Neutrophil (primary cell): ENCODE measurements around the gene CEP131.

ENCODE experiments used
- H3K27ac ChIP-seq: fragments of 200-600 bp; sonication (generic); 2 replicates; pipeline ENCODE4 v1.5.1; 2016; ENCODE audit warnings: mild to moderate bottlenecking, moderate library complexity
- H3K27me3 ChIP-seq: fragments of 200-600 bp; sonication (generic); 2 replicates; pipeline ENCODE4 v1.6.0; 2016; ENCODE audit warnings: mild to moderate bottlenecking
- H3K36me3 ChIP-seq: fragments of 200-600 bp; sonication (generic); 2 replicates; pipeline ENCODE4 v1.5.1; 2017
- H3K4me1 ChIP-seq, 2 experiments: fragments of 200-600 bp in 1 of 2; sonication (generic) in 1 of 2; 1 replicate in 1 of 2; 2 replicates in 1 of 2; pipeline versions ENCODE4 v1.5.1 to v1.6.1; 2013 to 2016; ENCODE audit warnings: low read depth in 1 of 2, low read length in 1 of 2, mild to moderate bottlenecking in 1 of 2, moderate library complexity in 1 of 2; ENCODE audit not compliant: control insufficient read depth in 1 of 2, insufficient read depth in 1 of 2
- H3K4me3 ChIP-seq, 2 experiments: fragments of 200-600 bp in 1 of 2; sonication (generic) in 1 of 2; 1 replicate in 1 of 2; 2 replicates in 1 of 2; pipeline ENCODE4 v1.5.1; 2013 to 2016; ENCODE audit warnings: low read depth in 1 of 2, low read length in 1 of 2, mild to moderate bottlenecking in 1 of 2, moderate library complexity in 1 of 2
- H3K9me3 ChIP-seq: fragments of 200-600 bp; sonication (generic); 2 replicates; pipeline ENCODE4 v1.5.1; 2016
- CTCF ChIP-seq: fragments of 200-600 bp; sonication (generic); IDR thresholded peaks from 2 replicates; pipeline ENCODE4 v1.5.1; 2016; ENCODE audit warnings: antibody characterized with exemption

The CEP131 gene

GRCh38 chr17:81186203-81186602 is 36.6 kb downstream of the CEP131 start:
- peaks cover 10 to 11% of the 10 kb centered on the region in 2 experiments for H3K4me1 ChIP-seq
- no peak for TF ChIP-seq CTCF

DNA sequence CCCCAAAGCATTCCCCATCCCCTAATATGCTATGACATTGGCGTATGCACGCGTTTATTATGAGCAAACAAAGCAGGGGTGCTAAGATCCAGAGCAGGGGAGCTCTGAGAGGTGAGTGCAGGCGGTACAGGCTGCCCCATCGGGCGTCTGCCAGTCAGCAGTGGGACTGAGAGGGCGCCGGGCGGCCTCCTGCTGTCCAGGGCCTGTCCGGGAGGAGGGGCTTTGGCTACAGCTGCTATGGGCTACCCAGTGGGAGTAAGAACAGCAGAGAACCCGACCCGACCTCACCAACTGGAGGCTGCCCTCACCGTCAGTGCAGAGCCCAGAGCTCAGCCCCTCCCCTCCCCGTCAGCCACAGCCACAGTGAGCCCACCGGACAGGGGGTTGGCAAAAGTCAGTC is 38.2 kb downstream of the CEP131 start:
- Histone ChIP-seq H3K9me3 (no peaks in the 10 kb centered on the region), H3K27me3 (peaks cover 20% of the 10 kb centered on the region)

More at GRCh38 chr17:81186203-81186602, 36.6 kb downstream of the CEP131 start:
- Histone ChIP-seq H3K27ac (no peak overlapping the region), H3K36me3 (peaks cover 4% of the 10 kb centered on the region), H3K27me3 (peaks cover 20% of the 10 kb centered on the region), H3K4me3 (no peak overlapping the region), H3K9me3 (no peaks in the 10 kb centered on the region)

DNA sequence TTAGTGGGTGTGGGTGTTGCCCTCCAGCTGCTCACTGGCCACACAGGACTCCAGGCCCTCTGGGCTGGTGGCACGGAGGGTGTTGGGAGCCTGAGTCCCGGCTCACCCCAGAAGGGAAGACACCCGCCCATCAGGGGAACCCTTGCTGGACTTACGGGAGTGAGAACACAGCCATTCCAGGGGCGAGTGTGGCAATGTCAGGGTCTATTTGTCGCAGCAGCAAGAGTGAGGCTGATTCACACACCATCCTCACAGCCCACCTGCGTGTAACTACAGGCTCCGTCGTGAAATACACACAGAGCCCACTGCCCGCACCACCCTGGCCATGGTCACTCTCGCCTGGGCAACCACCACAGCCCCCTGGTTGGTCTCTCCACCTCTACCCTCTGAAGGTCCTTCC is 39.0 kb downstream of the CEP131 start:
- Histone ChIP-seq H3K27ac (no peak overlapping the region), H3K27me3 (peaks cover 20% of the 10 kb centered on the region), H3K9me3 (no peaks in the 10 kb centered on the region), H3K4me3 (no peak overlapping the region), H3K4me1 (peaks cover 10 to 11% of the 10 kb centered on the region in 2 experiments), H3K36me3 (no peaks in the 10 kb centered on the region)
- no peak for TF ChIP-seq CTCF

More for the DNA sequence above, 38.2 kb downstream of the CEP131 start:
- H3K27ac ChIP-seq = no peak overlapping the region
- TF ChIP-seq CTCF = no peak
- no peak overlapping the region for H3K4me3 ChIP-seq
- H3K36me3 ChIP-seq = no peaks in the 10 kb centered on the region
- peaks cover 10 to 11% of the 10 kb centered on the region in 2 experiments for H3K4me1 ChIP-seq

- Histone ChIP-seq H3K4me1 (peaks cover 10 to 11% of the 10 kb centered on the region in 2 experiments), H3K9me3 (no peaks in the 10 kb centered on the region), H3K4me3 (no peak overlapping the region), H3K27ac (no peak overlapping the region), H3K27me3 (peaks cover 20% of the 10 kb centered on the region), H3K36me3 (no peaks in the 10 kb centered on the region)
- no peak for TF ChIP-seq CTCF
Measured at GRCh38 chr17:81183316-81183715, 39.4 kb downstream of the CEP131 start.

- Histone ChIP-seq H3K4me1 (peaks cover 10 to 11% of the 10 kb centered on the region in 2 experiments), H3K9me3 (no peaks in the 10 kb centered on the region), H3K4me3 (no peak overlapping the region), H3K27ac (no peak overlapping the region), H3K27me3 (peaks cover 20% of the 10 kb centered on the region), H3K36me3 (no peaks in the 10 kb centered on the region)
- no peak for TF ChIP-seq CTCF
Measured at GRCh38 chr17:81182596-81182995, 40.2 kb downstream of the CEP131 start.

- no peak for TF ChIP-seq CTCF
- H3K4me1 ChIP-seq = peaks cover 10 to 11% of the 10 kb centered on the region in 2 experiments
- H3K27ac ChIP-seq = no peak overlapping the region
- no peaks in the 10 kb centered on the region for H3K9me3 ChIP-seq
- peaks cover 20% of the 10 kb centered on the region for H3K27me3 ChIP-seq
- no peak overlapping the region for H3K4me3 ChIP-seq
- H3K36me3 ChIP-seq = no peaks in the 10 kb centered on the region
Measured at GRCh38 chr17:81181811-81182185, 41.0 kb downstream of the CEP131 start.
